GM21381 (cell line): ENCODE data around the gene FAM47A.

Experiments used
- ATAC-seq: cut with Tn5 transposase; IDR thresholded peaks from one replicate; pipeline ENCODE4 v1.9.1; 2021; ENCODE audit warnings: mild to moderate bottlenecking, moderate library complexity; ENCODE audit not compliant: unreplicated experiment

The FAM47A gene

GRCh38 chrX:34132028-34132427, at the start of gene FAM47A:
FAM47A (minus strand) TSS chrX:34132314; CDS start chrX:34132278, 36 bp downstream.
- no peak for ATAC-seq

- ATAC-seq: no peak
Measured at GRCh38 chrX:34147345-34147744, 15.2 kb upstream of the FAM47A start.

- no peak for ATAC-seq
Measured at GRCh38 chrX:34146906-34147305, 14.8 kb upstream of the FAM47A start.

GRCh38 chrX:34144246-34144645, 12.1 kb upstream of the FAM47A start:
- no peak for ATAC-seq

- no peak for ATAC-seq
Measured at GRCh38 chrX:34140816-34141215, 8.7 kb upstream of the FAM47A start.

- no peak for ATAC-seq
Measured at GRCh38 chrX:34130980-34131744, 952 bp downstream of the FAM47A start.

GRCh38 chrX:34130501-34130900, 1.6 kb downstream of the FAM47A start:
- ATAC-seq: no peak

GRCh38 chrX:34126011-34126410, 6.1 kb downstream of the FAM47A start:
- ATAC-seq: no peak

- ATAC-seq: no peak
Measured at GRCh38 chrX:34119122-34119521, 13.0 kb downstream of the FAM47A start.

GRCh38 chrX:34112459-34112858, 19.7 kb downstream of the FAM47A start:
- no peak for ATAC-seq
